Left cardiac atrium (tissue), 4 donors: ENCODE data around the gene PADI2. TPM values are rescaled to one million over a fixed set of nuclear protein-coding genes. Genes with fewer than 3 reads are reported as not detected.

Source experiments
- ATAC-seq, 2 donors: fragments of 200-7000 bp; cut with Tn5 transposase; one replicate each; pipeline ENCODE4 v1.9.1; 2020; ENCODE audit warnings: mild to moderate bottlenecking in 2 of 2, moderate library complexity in 2 of 2
- DNase-seq: peaks from one replicate; pipeline ENCODE4 v3.0.0-alpha.2; 2020
- intact Hi-C, 2 donors: fragments of 100-400 bp; cut with DNase I; formaldehyde crosslinking; loops; one replicate each; pipeline versions ENCODE4 v1.14.1 to v1.15.1; 2022 to 2023
- total RNA-seq, 2 donors: library from RNA; stranded (reverse); fragmentation: NEBNext Ultra II Directional; extraction: Animal tissue kit (Norgen Biotek cat#: 25700); gene quantifications; one replicate each; pipeline ENCODE4 v1.2.1, GENCODE V29; 2021
- donor health status: DM: no; HTN: yes; CAD: no.
- donor health status: DM: no; HTN: yes; CAD: no; lungs with severe emphysema.
- donor health status: DM: yes; HTN: yes; CAD: no.
- donor health status: Dilated cardiomyopathy.

PADI2 gene
- total RNA-seq, 2 donors from 2014 or later = 0.50 to 1.2 TPM

- intact Hi-C loops = no loop called here
- ATAC-seq (no peak), DNase-seq (no peak)
Observed at GRCh38 chr1:17141441-17142197, 22.4 kb upstream of the PADI2 start.

GRCh38 chr1:17140279-17140678 is 21.0 kb upstream of the PADI2 start:
- intact Hi-C loops = no loop called here
- DNase-seq (no peak), ATAC-seq (peak in 1 of 2 donors; percentile 47)

DNA sequence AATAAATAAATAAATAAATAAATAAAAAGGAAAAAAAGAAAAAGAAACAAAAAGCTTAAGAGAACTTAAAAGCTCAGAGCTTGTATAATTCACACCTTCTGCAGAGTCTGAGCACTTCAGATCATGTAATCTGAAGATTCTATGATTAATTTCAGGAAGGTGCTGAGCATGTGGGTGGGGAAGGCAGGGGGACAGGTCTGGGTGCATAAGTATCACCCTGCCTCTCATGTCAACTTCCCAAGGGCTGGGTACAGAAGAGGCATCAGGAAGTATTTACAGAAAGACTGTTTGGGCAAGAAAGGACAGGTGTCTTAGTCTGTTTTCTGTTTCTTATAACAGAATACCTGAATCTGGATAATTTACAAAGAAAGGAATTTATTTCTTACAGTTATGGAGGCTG is 20.4 kb upstream of the PADI2 start:
- ATAC-seq (no peak), DNase-seq (no peak)
- intact Hi-C loops = no loop called here

GRCh38 chr1:17137441-17137840 is 18.2 kb upstream of the PADI2 start:
- ATAC-seq (no peak), DNase-seq (no peak)
- intact Hi-C loops = no loop called here

DNA sequence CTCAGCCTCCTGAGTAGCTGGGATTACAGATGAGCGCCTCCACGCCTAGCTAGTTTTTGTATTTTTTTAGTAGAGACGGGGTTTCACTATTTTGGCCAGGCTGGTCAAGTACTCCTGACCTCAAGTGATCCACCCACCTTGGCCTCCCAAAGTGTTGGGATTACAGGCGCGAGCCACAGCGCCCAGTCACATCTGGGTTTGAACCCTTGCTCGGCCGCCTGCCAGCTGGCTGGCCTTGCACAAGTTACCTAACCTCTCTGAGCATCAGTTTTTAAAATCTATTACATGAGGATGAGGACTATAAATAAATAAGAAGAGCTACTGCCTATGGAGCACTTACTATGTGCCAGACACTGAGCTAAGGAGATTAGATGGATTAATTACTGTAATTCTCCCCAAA is 17.7 kb upstream of the PADI2 start:
- no peak for DNase-seq
- intact Hi-C loops = no loop called here
- ATAC-seq = no peak

DNA sequence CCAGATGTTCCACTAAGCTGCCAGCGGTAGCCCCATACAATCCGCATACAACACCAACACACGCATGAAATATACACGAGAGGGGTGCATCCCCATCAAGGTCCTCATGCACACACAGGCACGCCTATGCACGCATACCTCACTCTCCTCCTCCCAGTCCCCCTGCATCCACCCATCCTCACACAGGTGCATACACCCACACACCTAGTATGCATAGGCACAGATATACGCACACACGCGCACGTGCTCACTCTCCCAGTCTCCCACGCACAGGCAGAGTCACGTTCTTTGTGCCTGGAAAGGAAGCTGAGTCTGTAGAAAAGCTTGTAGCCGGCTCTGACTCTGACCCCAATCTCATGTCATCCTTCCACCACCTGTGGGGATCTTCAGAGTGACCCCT is 16.9 kb upstream of the PADI2 start:
- intact Hi-C loops = no loop called here
- DNase-seq (no peak), ATAC-seq (no peak)

DNA sequence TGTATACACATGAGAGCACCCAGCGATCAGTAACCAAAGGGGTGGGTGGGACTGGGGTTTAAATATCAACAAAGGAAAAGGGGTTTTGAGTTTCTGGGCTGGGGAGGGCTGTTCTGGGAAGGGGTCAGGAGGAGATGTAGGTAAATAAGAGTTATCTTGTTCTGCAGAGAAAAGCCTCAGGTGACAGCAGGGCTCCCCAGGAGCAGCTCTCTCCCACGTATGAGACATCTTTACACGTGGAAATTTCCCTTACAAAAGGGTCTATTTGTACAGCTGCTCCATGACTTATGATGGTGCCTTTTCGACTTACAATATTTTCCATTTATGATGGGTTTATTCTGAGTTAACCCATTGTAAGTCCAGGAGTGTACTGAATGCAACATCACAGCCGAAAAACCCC is 16.3 kb upstream of the PADI2 start:
- no peak for ATAC-seq
- intact Hi-C loops = no loop called here
- no peak for DNase-seq

DNA sequence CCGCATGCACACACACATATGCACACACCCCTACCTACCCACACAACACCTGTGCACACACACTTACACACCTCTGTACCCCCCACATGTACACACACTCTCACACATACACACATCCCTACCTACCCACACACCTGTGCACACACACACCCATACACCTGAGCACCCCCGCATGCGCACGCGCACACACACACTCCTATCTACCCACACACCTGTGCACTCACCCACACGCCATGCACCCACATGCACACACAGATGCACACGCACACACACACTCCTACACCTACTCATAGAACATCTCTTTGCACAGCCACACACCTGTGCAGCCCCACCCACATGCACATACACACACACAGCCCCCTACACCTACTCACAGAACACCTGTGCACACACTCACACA is 15.5 kb upstream of the PADI2 start:
- no peak for DNase-seq
- intact Hi-C loops = no loop called here
- ATAC-seq = no peak

GRCh38 chr1:17134034-17134433 is 14.8 kb upstream of the PADI2 start:
- ATAC-seq (no peak), DNase-seq (no peak)
- intact Hi-C loops = no loop called here

- DNase-seq (no peak), ATAC-seq (no peak)
- intact Hi-C loops = no loop called here
Observed at GRCh38 chr1:17130138-17130635, 10.9 kb upstream of the PADI2 start.

GRCh38 chr1:17128361-17128760 is 9.1 kb upstream of the PADI2 start:
- DNase-seq (no peak), ATAC-seq (peak; percentile 66 to 74)
- intact Hi-C loops = loop anchor here (5.0 to 10.0 kb wide), 3 partner anchors 206 to 279 kb away; no protein-coding TSS in a partner anchor

DNA sequence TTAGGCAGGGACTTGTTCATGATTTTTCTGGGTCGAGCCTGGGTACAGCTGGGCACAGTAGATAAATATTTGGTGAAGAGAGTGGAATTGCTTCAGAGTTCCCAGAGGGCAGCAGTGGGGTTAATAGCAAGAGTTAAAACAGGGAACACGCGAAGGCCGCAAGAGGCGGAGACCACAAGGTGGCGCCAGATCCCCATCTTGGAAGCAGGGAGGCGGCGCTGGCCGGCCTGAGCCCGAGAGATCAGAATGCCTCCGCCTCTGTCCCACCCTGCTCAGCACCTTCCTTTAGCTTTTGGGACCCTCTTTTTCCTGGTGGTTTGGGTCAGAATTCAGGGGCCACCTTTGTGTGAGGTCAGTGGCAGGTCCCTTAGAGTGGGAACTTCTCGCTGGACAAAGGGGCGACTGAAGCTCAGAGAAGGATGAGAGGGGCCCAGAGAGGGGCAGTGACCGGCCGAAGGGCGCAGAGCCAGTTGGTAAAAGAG is 6.5 kb upstream of the PADI2 start:
- peak; percentile 83 to 88 for ATAC-seq
- intact Hi-C loops = loop anchor here (1.0 to 10.0 kb wide), 5 partner anchors 112 to 282 kb away; no protein-coding TSS in a partner anchor
- peak; percentile 89 for DNase-seq

DNA sequence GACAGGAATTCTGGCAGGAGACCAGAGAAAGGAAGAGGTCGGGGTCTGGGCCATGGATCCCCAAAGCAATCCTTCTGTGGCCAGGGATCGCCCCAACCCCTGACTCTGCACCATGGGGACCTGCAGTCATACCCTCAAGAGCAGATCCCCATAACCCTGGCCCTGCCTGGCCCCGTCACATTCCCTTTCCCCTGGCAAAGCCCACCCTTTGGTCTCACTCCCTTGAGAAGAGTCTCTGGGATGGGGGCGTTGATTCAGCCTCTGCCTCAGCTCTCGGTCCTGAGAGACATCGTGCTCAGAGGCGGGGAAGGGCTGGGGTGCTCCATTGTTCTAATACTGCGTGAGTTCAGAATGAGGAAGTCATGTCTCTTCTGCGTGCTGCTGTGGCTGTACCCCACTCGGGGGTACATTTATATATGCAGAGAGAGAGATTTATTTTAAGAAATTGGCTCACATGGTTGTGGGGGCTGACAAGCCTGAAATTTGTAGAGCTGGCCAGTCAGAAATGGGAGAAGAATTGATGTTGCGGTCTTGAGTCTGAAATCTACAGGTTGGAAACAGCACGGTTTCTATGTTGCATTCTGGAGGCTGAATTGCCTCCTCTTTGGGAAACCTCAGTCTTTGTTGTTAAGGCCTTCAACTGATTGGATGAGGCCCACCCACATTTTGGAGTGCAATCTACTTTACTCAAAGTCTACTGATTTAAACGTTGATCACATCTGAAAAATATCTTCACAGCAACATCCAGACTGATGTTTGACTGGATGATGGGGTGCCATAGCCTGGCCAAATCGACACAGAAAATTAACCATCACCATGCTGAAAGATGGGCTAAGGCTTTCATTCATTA is 4.2 kb upstream of the PADI2 start:
- intact Hi-C loops = loop anchor here (2.0 to 10.0 kb wide), 4 partner anchors 115 to 281 kb away; no protein-coding TSS in a partner anchor

DNA sequence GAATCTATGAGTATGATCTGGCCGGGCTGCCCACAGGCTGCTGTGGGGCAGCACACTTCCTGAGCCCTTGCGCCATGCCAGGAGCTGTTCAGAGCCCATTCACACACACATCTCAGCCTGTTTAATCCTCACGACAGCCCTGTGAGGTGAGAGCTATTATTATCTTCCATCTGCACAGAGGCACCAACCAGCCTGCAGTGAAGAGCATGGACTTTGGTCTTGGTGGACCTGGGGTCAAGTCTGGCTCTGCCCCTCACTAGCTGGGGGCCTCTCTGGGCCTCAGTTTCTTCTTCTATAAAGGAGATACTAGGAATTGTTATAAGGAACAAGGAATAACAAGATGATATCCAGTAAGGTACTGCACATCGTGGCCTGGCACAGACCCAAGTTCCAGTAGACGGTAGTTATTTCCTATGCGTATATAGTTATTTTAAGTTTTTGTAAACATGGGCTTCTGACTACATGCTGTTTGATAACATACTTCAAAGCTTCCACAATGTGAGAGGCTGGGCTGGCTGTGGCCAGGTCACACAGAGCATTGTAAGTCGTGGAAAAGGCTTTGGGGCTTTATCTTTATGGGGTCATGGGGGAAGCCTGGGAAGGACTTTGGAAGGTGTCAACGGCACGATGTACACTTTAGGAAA is 3.4 kb upstream of the PADI2 start:
- DNase-seq = no peak
- peak in 1 of 2 donors; percentile 39 for ATAC-seq
- intact Hi-C loops = loop anchor here (5.0 to 10.0 kb wide), 3 partner anchors 212 to 282 kb away; no protein-coding TSS in a partner anchor

More for the DNA sequence above, 4.2 kb upstream of the PADI2 start:
- ATAC-seq (no peak), DNase-seq (no peak)

DNA sequence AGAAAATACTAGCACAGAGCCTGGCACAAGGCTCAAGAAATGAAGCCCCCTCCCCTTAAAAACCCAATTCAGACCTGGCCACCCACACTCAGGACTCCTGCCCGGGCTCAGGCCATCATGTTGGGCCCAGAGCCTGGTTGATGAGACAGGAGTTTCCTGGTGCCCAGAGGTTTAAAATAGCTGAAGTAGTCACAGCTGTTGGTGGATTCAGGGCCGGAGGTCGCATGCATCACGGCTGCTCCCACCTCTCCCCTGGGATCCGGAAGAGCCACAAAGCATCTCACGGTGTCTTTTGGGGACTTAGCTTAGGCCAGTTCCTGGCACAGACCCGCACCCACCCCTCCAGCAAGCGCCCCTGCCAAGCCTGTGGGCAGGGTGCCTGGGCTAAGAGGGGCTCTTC is 2.6 kb upstream of the PADI2 start:
- intact Hi-C loops = loop anchor here (5.0 to 10.0 kb wide), 3 partner anchors 213 to 283 kb away; no protein-coding TSS in a partner anchor
- no peak for ATAC-seq
- DNase-seq = no peak

DNA sequence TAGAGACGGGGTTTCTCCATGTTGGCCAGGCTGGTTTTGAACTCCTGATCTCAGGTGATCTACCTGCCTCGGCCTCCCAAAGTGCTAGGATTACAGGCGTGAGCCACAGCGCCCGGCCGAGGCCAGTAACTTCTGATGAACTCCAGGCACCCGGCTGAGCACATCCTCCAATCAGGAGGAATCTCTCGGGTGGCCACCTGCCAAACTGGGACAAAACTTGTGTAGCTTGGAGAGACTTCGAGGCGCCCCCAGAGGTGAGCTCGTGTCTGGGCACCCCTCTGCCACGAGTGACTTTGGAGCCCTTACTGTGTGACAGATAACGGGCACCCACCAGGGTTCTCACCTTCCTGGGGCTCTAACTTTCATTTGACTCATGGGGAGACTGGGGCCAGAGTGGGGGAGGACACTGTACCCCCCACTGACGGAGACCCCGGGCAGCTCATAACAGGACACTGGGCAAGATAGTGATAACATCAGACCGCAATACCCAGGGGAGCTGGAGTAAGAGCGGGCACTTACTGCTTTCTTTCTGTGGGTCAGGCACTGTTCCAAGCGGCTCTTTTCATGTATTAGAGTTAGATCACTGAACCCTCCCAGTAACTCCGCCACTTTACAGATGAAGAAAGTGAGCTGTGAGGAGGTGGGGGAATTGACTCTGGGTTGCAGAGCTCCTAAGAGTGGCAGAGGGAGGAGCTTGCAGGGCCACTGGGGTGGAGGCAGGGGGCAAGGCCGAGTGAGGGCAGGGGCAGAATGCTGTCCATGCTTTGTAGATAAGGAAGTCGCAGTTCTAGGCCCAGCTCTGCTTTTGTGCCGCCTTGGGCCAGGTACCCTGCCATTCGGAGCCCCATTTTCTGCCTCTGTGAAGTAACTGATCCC is 1.9 kb upstream of the PADI2 start:
- intact Hi-C loops = loop anchor here (5.0 to 10.0 kb wide), 3 partner anchors 214 to 284 kb away; no protein-coding TSS in a partner anchor
- ATAC-seq (no peak), DNase-seq (no peak)

DNA sequence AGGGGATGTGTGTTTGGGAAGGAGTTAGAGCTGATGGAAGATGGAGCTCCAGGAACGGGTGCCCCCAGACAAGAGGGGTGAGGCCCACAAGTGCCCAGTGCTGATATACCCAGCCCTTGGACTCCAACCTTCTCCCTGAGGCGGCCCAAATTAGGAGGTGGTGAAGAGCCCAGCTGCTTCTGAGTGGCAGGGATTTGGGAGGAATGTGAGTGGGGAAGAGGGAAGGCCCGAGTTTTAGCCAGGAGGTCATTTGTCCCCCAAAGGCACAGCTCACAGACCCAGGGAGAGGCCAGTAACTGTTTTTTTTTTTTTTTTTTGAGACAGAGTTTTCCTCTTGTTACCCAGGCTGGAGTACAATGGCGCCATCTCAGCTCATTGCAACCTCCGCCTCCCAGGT is 1.2 kb upstream of the PADI2 start:
- no peak for ATAC-seq
- intact Hi-C loops = loop anchor here (5.0 to 10.0 kb wide), 3 partner anchors 214 to 284 kb away; no protein-coding TSS in a partner anchor
- no peak for DNase-seq
